ENCODE results near the gene SPATS2L. TPM values are rescaled to one million over a fixed set of nuclear protein-coding genes. Genes with fewer than 3 reads are reported as not detected.
A peak's percentile ranks its signal among the peaks of the same experiment; 100 is the strongest.

SPATS2L gene
- total and polyA plus RNA-seq, 2 experiments from 2014 or later, result 118 to 154 TPM

DNA sequence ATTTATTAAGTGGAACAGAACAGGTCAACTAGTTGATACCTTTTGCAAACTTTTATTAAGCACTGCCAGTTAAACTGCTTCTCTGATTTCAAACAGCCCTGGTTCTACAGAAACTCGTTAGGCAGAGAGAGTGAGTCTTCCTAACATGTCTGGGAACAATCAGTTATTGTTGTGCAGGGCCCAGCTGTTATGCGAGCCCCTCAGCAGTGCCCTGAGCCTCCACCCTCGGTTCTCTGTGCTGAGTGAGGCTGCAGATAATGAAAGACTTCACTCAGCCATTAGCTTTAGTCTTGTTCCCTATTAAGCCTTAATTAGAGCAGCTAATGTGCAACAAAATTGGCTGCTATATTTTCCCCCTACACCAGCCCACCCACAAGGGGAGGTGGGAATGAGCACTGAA, 163.7 kb downstream of the SPATS2L start (continued):
- TF ChIP-seq, protein P1, sequence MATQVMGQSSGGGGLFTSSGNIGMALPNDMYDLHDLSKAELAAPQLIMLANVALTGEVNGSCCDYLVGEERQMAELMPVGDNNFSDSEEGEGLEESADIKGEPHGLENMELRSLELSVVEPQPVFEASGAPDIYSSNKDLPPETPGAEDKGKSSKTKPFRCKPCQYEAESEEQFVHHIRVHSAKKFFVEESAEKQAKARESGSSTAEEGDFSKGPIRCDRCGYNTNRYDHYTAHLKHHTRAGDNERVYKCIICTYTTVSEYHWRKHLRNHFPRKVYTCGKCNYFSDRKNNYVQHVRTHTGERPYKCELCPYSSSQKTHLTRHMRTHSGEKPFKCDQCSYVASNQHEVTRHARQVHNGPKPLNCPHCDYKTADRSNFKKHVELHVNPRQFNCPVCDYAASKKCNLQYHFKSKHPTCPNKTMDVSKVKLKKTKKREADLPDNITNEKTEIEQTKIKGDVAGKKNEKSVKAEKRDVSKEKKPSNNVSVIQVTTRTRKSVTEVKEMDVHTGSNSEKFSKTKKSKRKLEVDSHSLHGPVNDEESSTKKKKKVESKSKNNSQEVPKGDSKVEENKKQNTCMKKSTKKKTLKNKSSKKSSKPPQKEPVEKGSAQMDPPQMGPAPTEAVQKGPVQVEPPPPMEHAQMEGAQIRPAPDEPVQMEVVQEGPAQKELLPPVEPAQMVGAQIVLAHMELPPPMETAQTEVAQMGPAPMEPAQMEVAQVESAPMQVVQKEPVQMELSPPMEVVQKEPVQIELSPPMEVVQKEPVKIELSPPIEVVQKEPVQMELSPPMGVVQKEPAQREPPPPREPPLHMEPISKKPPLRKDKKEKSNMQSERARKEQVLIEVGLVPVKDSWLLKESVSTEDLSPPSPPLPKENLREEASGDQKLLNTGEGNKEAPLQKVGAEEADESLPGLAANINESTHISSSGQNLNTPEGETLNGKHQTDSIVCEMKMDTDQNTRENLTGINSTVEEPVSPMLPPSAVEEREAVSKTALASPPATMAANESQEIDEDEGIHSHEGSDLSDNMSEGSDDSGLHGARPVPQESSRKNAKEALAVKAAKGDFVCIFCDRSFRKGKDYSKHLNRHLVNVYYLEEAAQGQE (IDR thresholded peaks at IDR 0.05; ENCODE audit: unreplicated experiment), result no peak
- TF ChIP-seq ZNF331 (CRISPR knock-in tag; IDR thresholded peaks at IDR 0.05; ENCODE audit: low read depth) (no peak), POLR2AphosphoS5 (IDR thresholded peaks at IDR 0.05; ENCODE audit: low read depth) (no peak)

DNA sequence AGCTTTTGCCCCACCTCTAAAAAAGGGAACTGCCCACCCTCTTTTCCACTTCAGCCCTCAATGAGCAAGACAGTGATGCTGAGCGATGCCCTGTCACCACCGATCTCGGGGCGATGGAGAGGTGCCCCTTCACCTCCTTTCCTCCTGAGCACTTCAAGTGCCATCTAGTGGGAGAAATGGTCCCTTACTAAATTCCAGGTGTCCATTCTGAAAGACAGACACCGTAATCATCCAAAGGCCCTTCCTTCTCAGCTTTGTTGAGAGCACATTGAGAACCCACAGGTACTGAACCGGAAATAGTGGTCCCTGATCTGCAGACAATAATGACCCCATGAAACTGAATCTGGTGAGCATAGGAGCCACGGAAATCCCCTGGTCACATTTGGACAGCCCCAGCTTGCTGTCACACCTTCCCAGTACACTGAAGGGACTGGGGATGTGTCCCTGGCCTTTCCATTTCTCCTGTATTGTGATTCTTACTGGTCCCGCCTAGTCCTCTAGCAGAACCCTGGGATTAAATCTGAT, 164.9 kb downstream of the SPATS2L start:
- H3F3A ChIP-seq (replicated peaks; ENCODE audit: low read depth), result no peaks in the 10 kb centered on the region
- no peaks in the 10 kb centered on the region for H3K79me2 ChIP-seq (replicated peaks; ENCODE audit: insufficient read depth)
- no peak overlapping the region for H3K27ac ChIP-seq (ENCODE audit: low read depth)
- Mint-ChIP-seq H3K9me3 (no peaks in the 10 kb centered on the region), H3K36me3 (ENCODE audit: low read depth) (peaks cover 95% of the 10 kb centered on the region), H3K4me3 (no peak overlapping the region), H3K4me1 (peaks cover 14% of the 10 kb centered on the region), H3K27ac (peak overlapping the region; percentile 52; the same call in 1 of the 2 replicates), H3K27me3 (ENCODE audit: insufficient read depth, low read depth, poor library complexity) (peaks cover 4% of the 10 kb centered on the region)
- H4K20me1 ChIP-seq (replicated peaks; ENCODE audit: insufficient read depth), result no peaks in the 10 kb centered on the region
- DNase-seq (ENCODE audit: low spot score) (peak; percentile 70), ATAC-seq (peak; percentile 77)
- H2AFZ ChIP-seq, result no peak overlapping the region
- H3K4me3 ChIP-seq, result no peak overlapping the region
- no peak overlapping the region for H3K4me2 ChIP-seq
- H3K36me3 ChIP-seq (ENCODE audit: insufficient read depth), result peaks cover 55% of the 10 kb centered on the region
- no peaks in the 10 kb centered on the region for H3K27me3 ChIP-seq (ENCODE audit: insufficient read depth)
- no peaks in the 10 kb centered on the region for H3K4me1 ChIP-seq (ENCODE audit: insufficient read depth)
- no peaks in the 10 kb centered on the region for H3K9me2 ChIP-seq (ENCODE audit: insufficient read depth)
- TF ChIP-seq CREB1 (CRISPR knock-in tag; IDR thresholded peaks at IDR 0.05; ENCODE audit: low read depth), result no peak
- no peak for TF ChIP-seq POLR2AphosphoS5 (IDR thresholded peaks at IDR 0.05; ENCODE audit: low read depth)
- TF ChIP-seq, protein P2, sequence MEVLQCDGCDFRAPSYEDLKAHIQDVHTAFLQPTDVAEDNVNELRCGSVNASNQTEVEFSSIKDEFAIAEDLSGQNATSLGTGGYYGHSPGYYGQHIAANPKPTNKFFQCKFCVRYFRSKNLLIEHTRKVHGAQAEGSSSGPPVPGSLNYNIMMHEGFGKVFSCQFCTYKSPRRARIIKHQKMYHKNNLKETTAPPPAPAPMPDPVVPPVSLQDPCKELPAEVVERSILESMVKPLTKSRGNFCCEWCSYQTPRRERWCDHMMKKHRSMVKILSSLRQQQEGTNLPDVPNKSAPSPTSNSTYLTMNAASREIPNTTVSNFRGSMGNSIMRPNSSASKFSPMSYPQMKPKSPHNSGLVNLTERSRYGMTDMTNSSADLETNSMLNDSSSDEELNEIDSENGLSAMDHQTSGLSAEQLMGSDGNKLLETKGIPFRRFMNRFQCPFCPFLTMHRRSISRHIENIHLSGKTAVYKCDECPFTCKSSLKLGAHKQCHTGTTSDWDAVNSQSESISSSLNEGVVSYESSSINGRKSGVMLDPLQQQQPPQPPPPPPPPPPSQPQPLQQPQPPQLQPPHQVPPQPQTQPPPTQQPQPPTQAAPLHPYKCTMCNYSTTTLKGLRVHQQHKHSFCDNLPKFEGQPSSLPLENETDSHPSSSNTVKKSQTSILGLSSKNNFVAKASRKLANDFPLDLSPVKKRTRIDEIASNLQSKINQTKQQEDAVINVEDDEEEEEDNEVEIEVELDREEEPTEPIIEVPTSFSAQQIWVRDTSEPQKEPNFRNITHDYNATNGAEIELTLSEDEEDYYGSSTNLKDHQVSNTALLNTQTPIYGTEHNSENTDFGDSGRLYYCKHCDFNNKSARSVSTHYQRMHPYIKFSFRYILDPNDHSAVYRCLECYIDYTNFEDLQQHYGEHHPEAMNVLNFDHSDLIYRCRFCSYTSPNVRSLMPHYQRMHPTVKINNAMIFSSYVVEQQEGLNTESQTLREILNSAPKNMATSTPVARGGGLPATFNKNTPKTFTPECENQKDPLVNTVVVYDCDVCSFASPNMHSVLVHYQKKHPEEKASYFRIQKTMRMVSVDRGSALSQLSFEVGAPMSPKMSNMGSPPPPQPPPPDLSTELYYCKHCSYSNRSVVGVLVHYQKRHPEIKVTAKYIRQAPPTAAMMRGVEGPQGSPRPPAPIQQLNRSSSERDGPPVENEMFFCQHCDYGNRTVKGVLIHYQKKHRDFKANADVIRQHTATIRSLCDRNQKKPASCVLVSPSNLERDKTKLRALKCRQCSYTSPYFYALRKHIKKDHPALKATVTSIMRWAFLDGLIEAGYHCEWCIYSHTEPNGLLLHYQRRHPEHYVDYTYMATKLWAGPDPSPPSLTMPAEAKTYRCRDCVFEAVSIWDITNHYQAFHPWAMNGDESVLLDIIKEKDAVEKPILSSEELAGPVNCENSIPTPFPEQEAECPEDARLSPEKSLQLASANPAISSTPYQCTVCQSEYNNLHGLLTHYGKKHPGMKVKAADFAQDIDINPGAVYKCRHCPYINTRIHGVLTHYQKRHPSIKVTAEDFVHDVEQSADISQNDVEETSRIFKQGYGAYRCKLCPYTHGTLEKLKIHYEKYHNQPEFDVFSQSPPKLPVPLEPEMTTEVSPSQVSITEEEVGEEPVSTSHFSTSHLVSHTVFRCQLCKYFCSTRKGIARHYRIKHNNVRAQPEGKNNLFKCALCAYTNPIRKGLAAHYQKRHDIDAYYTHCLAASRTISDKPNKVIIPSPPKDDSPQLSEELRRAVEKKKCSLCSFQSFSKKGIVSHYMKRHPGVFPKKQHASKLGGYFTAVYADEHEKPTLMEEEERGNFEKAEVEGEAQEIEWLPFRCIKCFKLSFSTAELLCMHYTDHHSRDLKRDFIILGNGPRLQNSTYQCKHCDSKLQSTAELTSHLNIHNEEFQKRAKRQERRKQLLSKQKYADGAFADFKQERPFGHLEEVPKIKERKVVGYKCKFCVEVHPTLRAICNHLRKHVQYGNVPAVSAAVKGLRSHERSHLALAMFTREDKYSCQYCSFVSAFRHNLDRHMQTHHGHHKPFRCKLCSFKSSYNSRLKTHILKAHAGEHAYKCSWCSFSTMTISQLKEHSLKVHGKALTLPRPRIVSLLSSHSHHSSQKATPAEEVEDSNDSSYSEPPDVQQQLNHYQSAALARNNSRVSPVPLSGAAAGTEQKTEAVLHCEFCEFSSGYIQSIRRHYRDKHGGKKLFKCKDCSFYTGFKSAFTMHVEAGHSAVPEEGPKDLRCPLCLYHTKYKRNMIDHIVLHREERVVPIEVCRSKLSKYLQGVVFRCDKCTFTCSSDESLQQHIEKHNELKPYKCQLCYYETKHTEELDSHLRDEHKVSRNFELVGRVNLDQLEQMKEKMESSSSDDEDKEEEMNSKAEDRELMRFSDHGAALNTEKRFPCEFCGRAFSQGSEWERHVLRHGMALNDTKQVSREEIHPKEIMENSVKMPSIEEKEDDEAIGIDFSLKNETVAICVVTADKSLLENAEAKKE (CRISPR knock-in tag; IDR thresholded peaks at IDR 0.05), result no peak
- TF ChIP-seq ZNF331 (CRISPR knock-in tag; IDR thresholded peaks at IDR 0.05; ENCODE audit: low read depth), result no peak
- TF ChIP-seq NANOG (IDR thresholded peaks at IDR 0.05; ENCODE audit: borderline replicate concordance), result no peak
- TF ChIP-seq, protein P3, sequence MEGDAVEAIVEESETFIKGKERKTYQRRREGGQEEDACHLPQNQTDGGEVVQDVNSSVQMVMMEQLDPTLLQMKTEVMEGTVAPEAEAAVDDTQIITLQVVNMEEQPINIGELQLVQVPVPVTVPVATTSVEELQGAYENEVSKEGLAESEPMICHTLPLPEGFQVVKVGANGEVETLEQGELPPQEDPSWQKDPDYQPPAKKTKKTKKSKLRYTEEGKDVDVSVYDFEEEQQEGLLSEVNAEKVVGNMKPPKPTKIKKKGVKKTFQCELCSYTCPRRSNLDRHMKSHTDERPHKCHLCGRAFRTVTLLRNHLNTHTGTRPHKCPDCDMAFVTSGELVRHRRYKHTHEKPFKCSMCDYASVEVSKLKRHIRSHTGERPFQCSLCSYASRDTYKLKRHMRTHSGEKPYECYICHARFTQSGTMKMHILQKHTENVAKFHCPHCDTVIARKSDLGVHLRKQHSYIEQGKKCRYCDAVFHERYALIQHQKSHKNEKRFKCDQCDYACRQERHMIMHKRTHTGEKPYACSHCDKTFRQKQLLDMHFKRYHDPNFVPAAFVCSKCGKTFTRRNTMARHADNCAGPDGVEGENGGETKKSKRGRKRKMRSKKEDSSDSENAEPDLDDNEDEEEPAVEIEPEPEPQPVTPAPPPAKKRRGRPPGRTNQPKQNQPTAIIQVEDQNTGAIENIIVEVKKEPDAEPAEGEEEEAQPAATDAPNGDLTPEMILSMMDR (conservative IDR thresholded peaks at IDR 0.05; ENCODE audit: low read depth in 2 of 2), result peak; percentile 58 to 79

All from GM23338 (cell line).